ENCODE data around the gene FANCL.
"Not testable (repeated sequence)": the region's sequence is repeated elsewhere in the genome, so short reads cannot be mapped to it uniquely, and the experiment has no call there.

Gene FANCL

DNA sequence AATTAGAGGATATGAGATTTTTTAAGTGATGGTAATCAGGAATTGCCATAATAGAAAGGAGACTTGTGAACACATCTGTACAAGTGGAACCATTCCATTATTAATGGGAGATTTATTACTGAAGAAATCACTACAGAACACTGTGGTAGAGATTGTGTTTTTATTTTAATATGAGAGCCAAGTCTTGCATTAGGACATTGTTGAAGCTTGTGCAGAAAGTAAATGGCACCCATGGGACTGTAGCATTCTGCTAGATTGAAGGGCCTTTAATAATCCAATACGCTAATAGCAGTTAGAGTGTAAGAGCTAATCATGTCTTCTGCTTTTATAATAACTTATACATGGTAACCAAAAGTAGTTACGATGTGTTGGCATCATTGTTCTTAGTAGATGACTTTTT lies 110.9 kb downstream of the FANCL start:
- Histone ChIP-seq H3K4me3 (ENCODE audit: low read depth, low read length) (no peak overlapping the region), H3K27me3 (ENCODE audit: insufficient read depth, low read length) (no peaks in the 10 kb centered on the region), H3K79me2 (ENCODE audit: control insufficient read depth, insufficient read depth, low read length, unreplicated experiment) (no peaks in the 10 kb centered on the region), H3K27ac (ENCODE audit: low read depth, low read length) (no peak overlapping the region), H3K4me1 (ENCODE audit: control insufficient read depth, insufficient read depth, low read length, unreplicated experiment) (peaks cover 10% of the 10 kb centered on the region), H2AFZ (ENCODE audit: low read length, unreplicated experiment) (no peak overlapping the region), H3K36me3 (ENCODE audit: insufficient read depth, low read length) (no peaks in the 10 kb centered on the region)

DNA sequence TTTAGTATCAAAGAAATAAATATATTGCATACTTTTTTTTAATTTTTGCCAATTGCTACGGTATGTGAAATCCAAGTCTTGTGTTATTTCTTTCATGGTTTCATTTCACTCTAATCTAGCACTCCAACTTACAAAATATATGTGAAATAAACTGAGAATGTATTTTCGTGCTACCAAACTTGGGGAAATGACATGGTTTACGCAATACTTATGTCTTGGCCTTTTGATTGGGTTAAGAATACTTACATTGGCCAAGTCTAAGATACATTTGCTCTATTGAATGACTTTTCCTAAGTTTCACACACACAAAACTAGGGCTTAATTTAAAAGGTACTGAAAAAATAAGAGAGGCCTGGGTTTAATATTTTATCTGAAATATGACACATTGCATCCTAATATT lies 114.0 kb downstream of the FANCL start:
- no peaks in the 10 kb centered on the region for H3K27me3 ChIP-seq (ENCODE audit: insufficient read depth, low read length)
- H3K4me3 ChIP-seq (ENCODE audit: low read depth, low read length) = no peak overlapping the region
- no peak overlapping the region for H3K27ac ChIP-seq (ENCODE audit: low read depth, low read length)
- H3K79me2 ChIP-seq (ENCODE audit: control insufficient read depth, insufficient read depth, low read length, unreplicated experiment) = no peaks in the 10 kb centered on the region
- peaks cover 10% of the 10 kb centered on the region for H3K4me1 ChIP-seq (ENCODE audit: control insufficient read depth, insufficient read depth, low read length, unreplicated experiment)
- H2AFZ ChIP-seq (ENCODE audit: low read length, unreplicated experiment) = no peak overlapping the region
- H3K36me3 ChIP-seq (ENCODE audit: insufficient read depth, low read length) = peaks cover 6% of the 10 kb centered on the region

DNA sequence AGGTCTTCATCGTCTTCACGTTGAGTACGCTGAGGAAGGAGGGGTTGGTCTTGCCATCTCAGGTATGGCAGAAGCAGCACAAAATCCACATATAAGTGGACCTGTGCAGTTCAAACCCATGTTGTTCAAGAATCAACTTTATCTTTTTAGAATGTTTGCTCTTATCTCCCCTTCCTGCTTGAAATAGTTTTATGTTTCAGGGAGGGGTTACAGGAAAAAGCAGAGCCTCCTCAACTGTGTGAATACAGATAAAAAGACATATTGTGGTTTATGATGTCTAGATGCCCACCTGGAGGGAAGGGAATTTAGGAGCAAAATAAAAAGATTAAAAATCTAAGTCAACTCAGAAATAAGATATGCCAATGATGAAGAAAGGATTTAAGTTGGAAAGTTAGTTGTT lies 118.6 kb downstream of the FANCL start:
- no peak overlapping the region for H3K4me3 ChIP-seq (ENCODE audit: low read depth, low read length)
- H3K4me1 ChIP-seq (ENCODE audit: control insufficient read depth, insufficient read depth, low read length, unreplicated experiment) = peaks cover 3% of the 10 kb centered on the region
- no peak overlapping the region for H3K27ac ChIP-seq (ENCODE audit: low read depth, low read length)
- no peaks in the 10 kb centered on the region for H3K79me2 ChIP-seq (ENCODE audit: control insufficient read depth, insufficient read depth, low read length, unreplicated experiment)
- H3K27me3 ChIP-seq (ENCODE audit: insufficient read depth, low read length) = no peaks in the 10 kb centered on the region
- H2AFZ ChIP-seq (ENCODE audit: low read length, unreplicated experiment) = no peak overlapping the region
- H3K36me3 ChIP-seq (ENCODE audit: insufficient read depth, low read length) = peaks cover 6% of the 10 kb centered on the region

DNA sequence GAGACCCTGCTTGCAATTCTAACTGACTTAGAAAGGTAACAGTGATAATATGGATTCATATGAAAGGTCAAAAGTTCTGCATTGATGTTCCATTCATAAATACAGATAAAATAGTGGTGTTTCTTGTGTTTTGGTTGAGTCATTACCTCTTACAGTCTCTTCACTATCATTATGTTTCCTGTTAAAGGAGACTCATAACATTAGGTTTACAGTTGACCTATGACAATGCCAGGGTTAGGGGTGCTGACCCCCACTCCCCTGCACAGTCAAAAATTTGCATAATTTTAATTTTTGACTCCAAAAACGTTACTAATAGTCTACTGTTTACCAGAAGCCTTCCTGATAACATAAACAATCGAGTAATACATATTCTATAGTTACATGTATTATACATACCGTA lies 119.1 kb downstream of the FANCL start:
- peaks cover 3% of the 10 kb centered on the region for H3K4me1 ChIP-seq (ENCODE audit: control insufficient read depth, insufficient read depth, low read length, unreplicated experiment)
- no peaks in the 10 kb centered on the region for H3K79me2 ChIP-seq (ENCODE audit: control insufficient read depth, insufficient read depth, low read length, unreplicated experiment)
- no peak overlapping the region for H3K4me3 ChIP-seq (ENCODE audit: low read depth, low read length)
- no peaks in the 10 kb centered on the region for H3K27me3 ChIP-seq (ENCODE audit: insufficient read depth, low read length)
- H3K36me3 ChIP-seq (ENCODE audit: insufficient read depth, low read length) = peaks cover 6% of the 10 kb centered on the region
- H2AFZ ChIP-seq (ENCODE audit: low read length, unreplicated experiment) = no peak overlapping the region
- no peak overlapping the region for H3K27ac ChIP-seq (ENCODE audit: low read depth, low read length)

DNA sequence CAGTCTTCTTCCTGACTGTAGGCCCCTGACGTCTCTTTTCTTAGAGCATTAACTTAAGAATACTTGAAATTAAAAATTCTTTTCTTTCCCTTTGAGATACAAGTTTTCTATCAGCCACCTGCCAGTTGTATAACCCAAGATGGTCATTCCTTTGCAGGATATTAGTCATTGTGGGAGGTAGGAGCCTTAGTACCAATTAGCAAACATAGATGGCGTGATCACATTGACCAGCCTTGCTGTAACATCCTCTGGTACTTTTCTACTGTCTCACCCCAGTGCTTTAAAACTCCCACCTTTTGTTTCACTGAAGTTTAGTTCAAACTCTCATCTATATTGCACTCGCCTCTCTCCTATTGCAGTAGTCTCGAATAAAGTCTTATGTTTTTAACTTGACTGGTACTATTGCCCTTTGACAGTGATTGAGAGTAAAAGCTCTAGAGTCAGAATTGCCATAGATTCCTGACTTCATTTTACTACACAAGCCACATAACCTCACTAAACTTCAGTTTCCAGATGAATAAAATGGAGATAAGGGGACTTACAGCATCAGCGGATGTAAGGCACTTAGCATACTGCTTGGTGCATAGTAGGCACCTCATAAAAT lies 120.4 kb downstream of the FANCL start:
- H3K4me3 ChIP-seq (ENCODE audit: low read depth, low read length) = no peak overlapping the region
- no peaks in the 10 kb centered on the region for H3K79me2 ChIP-seq (ENCODE audit: control insufficient read depth, insufficient read depth, low read length, unreplicated experiment)
- peaks cover 6% of the 10 kb centered on the region for H3K36me3 ChIP-seq (ENCODE audit: insufficient read depth, low read length)
- peaks cover 3% of the 10 kb centered on the region for H3K4me1 ChIP-seq (ENCODE audit: control insufficient read depth, insufficient read depth, low read length, unreplicated experiment)
- H3K27ac ChIP-seq (ENCODE audit: low read depth, low read length) = no peak overlapping the region
- no peaks in the 10 kb centered on the region for H3K27me3 ChIP-seq (ENCODE audit: insufficient read depth, low read length)
- no peak overlapping the region for H2AFZ ChIP-seq (ENCODE audit: low read length, unreplicated experiment)

DNA sequence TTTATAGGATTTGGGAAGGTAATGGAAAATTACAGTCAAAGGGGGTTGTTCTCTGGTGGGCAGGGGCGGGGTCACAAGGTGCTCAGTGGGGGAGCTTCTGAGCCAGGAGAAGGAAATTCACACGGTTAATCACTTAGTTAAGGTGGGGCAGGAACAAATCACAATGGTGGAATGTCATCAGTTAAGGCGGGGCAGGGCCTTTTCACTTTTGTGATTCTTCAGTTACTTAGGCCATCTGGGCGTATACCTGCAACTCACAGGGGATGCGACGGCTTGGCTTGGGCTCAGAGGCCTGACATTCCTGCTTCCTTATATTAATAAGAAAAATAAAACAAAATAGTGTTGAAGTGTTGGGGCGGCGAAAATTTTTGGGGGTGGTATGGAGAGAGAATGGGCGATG lies 127.6 kb downstream of the FANCL start:
- not testable (repeated sequence) for H3K27ac ChIP-seq (ENCODE audit: low read depth, low read length); H3K27me3 ChIP-seq (ENCODE audit: insufficient read depth, low read length); H3K4me3 ChIP-seq (ENCODE audit: low read depth, low read length); H3K36me3 ChIP-seq (ENCODE audit: insufficient read depth, low read length); H3K79me2 ChIP-seq (ENCODE audit: control insufficient read depth, insufficient read depth, low read length, unreplicated experiment); H2AFZ ChIP-seq (ENCODE audit: low read length, unreplicated experiment)
- peaks cover 18% of the 10 kb centered on the region for H3K4me1 ChIP-seq (ENCODE audit: control insufficient read depth, insufficient read depth, low read length, unreplicated experiment)

DNA sequence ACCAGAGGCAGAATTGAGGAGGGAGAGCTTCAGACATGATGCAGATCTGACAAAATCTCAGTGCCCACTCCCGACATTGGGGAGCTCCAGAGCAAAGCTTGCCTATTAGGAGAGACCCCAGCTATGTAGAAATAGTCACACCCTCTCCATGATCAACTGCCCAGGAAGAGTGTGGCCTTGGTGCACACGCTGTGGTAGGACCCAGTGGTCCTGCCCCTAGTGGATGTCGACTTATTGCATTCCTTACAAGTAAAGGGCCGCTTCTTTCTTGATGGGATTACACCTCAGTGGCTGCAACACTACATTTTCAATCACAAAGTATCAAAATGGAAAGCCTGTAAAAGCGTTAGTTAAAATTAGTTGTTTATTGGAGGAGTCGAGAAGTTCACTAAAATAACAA lies 130.4 kb downstream of the FANCL start:
- Histone ChIP-seq H2AFZ (ENCODE audit: low read length, unreplicated experiment) (no peak overlapping the region), H3K27ac (ENCODE audit: low read depth, low read length) (no peak overlapping the region), H3K36me3 (ENCODE audit: insufficient read depth, low read length) (no peaks in the 10 kb centered on the region), H3K27me3 (ENCODE audit: insufficient read depth, low read length) (no peaks in the 10 kb centered on the region), H3K4me3 (ENCODE audit: low read depth, low read length) (no peak overlapping the region), H3K4me1 (ENCODE audit: control insufficient read depth, insufficient read depth, low read length, unreplicated experiment) (peaks cover 36% of the 10 kb centered on the region), H3K79me2 (ENCODE audit: control insufficient read depth, insufficient read depth, low read length, unreplicated experiment) (peaks cover 3% of the 10 kb centered on the region)

DNA sequence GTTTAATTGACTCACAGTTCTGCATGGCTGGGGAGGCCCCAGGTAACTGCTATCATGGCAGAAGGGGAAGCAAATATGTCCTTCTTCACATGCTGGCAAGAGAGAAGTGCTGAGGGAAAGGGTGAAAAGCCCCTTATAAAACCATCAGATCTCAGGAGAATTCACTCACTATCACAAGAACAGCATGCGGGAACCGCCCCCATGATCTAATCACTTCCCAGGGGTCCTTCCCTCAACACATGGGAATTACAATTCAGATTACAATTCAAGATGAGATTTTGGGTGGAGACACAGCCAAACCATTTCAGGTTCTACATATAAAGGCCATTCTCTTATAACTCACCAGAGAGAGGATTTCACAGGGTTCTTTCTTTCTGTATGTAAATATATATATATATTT lies 131.6 kb downstream of the FANCL start:
- H3K27ac ChIP-seq (ENCODE audit: low read depth, low read length) = peak overlapping the region; percentile 91
- peaks cover 3% of the 10 kb centered on the region for H3K79me2 ChIP-seq (ENCODE audit: control insufficient read depth, insufficient read depth, low read length, unreplicated experiment)
- H3K4me3 ChIP-seq (ENCODE audit: low read depth, low read length) = no peak overlapping the region
- no peaks in the 10 kb centered on the region for H3K36me3 ChIP-seq (ENCODE audit: insufficient read depth, low read length)
- H3K4me1 ChIP-seq (ENCODE audit: control insufficient read depth, insufficient read depth, low read length, unreplicated experiment) = peaks cover 36% of the 10 kb centered on the region
- no peak overlapping the region for H2AFZ ChIP-seq (ENCODE audit: low read length, unreplicated experiment)
- H3K27me3 ChIP-seq (ENCODE audit: insufficient read depth, low read length) = no peaks in the 10 kb centered on the region

Data from ACC112 (cell line).